Measurements from ENCODE around the gene TBC1D13. TPM values are rescaled to one million over a fixed set of nuclear protein-coding genes. Genes with fewer than 3 reads are reported as not detected.

Gene TBC1D13
- total and polyA plus RNA-seq, 2 of the 13 experiments (the other 11 are each of a cell fraction or from before 2014, with no cell fraction given) = 17.9 to 19.7 TPM

DNA sequence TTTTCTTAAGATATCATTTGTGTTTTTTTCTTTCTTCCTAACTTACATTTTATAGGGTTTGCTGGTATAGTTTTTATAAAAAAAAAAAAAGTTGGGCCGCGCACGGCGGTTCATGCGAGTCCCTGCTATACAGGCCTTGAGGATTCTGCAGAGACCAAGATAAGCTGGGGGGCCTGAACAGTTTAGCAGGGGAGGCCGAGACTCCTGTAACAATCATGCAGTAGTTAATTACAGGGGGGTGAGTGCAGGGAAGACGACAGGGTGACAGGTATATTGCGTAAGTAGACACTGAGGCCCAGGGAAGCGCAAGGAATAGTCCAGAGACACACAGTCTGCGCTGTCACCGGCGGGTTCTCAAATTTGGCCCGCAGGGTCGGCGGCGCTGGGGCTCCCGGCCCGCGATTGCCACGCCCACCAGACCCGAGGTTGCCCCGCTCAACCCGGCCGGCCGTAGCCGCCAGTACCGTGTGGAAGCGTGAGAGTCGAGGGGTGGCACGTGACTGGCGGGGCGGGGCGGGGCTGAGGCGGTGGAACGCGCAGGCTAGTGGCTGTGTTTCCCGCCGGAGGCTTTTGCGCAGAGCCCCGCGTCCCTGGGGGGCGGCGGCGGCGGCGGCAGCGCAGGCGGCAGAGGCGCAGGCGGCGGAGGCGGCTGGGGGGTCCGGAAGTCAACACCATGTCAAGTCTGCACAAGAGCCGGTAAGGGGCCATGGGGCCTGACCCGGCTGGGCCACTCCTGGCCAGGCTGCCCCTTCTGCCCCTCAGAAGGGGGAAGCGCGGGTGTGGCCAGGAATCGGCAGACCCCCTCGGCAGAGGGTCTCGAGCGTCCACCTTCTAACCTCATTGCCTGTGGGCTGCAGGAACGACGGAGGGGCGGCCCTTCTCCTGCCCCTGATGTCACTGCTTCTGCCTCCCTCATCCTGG is at the start of gene TBC1D13 (continued):
- TF ChIP-seq, protein P1, sequence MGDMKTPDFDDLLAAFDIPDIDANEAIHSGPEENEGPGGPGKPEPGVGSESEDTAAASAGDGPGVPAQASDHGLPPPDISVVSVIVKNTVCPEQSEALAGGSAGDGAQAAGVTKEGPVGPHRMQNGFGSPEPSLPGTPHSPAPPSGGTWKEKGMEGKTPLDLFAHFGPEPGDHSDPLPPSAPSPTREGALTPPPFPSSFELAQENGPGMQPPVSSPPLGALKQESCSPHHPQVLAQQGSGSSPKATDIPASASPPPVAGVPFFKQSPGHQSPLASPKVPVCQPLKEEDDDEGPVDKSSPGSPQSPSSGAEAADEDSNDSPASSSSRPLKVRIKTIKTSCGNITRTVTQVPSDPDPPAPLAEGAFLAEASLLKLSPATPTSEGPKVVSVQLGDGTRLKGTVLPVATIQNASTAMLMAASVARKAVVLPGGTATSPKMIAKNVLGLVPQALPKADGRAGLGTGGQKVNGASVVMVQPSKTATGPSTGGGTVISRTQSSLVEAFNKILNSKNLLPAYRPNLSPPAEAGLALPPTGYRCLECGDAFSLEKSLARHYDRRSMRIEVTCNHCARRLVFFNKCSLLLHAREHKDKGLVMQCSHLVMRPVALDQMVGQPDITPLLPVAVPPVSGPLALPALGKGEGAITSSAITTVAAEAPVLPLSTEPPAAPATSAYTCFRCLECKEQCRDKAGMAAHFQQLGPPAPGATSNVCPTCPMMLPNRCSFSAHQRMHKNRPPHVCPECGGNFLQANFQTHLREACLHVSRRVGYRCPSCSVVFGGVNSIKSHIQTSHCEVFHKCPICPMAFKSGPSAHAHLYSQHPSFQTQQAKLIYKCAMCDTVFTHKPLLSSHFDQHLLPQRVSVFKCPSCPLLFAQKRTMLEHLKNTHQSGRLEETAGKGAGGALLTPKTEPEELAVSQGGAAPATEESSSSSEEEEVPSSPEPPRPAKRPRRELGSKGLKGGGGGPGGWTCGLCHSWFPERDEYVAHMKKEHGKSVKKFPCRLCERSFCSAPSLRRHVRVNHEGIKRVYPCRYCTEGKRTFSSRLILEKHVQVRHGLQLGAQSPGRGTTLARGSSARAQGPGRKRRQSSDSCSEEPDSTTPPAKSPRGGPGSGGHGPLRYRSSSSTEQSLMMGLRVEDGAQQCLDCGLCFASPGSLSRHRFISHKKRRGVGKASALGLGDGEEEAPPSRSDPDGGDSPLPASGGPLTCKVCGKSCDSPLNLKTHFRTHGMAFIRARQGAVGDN (CRISPR knock-in tag; IDR thresholded peaks at IDR 0.05) = peak; percentile 99
- TF ChIP-seq THYN1 (CRISPR knock-in tag; IDR thresholded peaks at IDR 0.05; ENCODE audit: borderline replicate concordance, low read depth) (no peak), ZNF605 (CRISPR knock-in tag; IDR thresholded peaks at IDR 0.05) (peak; percentile 94), ZNF142 (CRISPR knock-in tag; IDR thresholded peaks at IDR 0.05) (peak; percentile 75; the same call in 1 of the 2 replicates), ZSCAN21 (CRISPR knock-in tag; IDR thresholded peaks at IDR 0.05; ENCODE audit: borderline replicate concordance) (peak; percentile 95), ZNF251 (CRISPR knock-in tag; IDR thresholded peaks at IDR 0.05) (no peak), HNRNPLL (IDR thresholded peaks at IDR 0.05; ENCODE audit: low read depth, low read length, poor library complexity, severe bottlenecking) (peak; percentile 94), FOXP4 (CRISPR knock-in tag; IDR thresholded peaks at IDR 0.05) (peak; percentile 75), CBX5 (CRISPR knock-in tag; IDR thresholded peaks at IDR 0.05; ENCODE audit: borderline replicate concordance) (0 out of 2 replicates have a peak, but pooled peaks have one; percentile 30)
- TF ChIP-seq, protein P2, sequence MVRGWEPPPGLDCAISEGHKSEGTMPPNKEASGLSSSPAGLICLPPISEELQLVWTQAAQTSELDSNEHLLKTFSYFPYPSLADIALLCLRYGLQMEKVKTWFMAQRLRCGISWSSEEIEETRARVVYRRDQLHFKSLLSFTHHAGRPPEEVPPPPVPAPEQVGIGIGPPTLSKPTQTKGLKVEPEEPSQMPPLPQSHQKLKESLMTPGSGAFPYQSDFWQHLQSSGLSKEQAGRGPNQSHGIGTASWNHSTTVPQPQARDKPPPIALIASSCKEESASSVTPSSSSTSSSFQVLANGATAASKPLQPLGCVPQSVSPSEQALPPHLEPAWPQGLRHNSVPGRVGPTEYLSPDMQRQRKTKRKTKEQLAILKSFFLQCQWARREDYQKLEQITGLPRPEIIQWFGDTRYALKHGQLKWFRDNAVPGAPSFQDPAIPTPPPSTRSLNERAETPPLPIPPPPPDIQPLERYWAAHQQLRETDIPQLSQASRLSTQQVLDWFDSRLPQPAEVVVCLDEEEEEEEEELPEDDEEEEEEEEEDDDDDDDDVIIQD (CRISPR knock-in tag; IDR thresholded peaks at IDR 0.05; ENCODE audit: low read depth) = peak; percentile 48; the same call in 1 of the 2 replicates
